HG03520 (cell line): ENCODE measurements around the gene RALGDS.

Experiments used
- ATAC-seq: cut with Tn5 transposase; IDR thresholded peaks from one replicate; pipeline ENCODE4 v1.9.1; 2021; ENCODE audit warnings: mild to moderate bottlenecking, moderate library complexity; ENCODE audit not compliant: unreplicated experiment

The RALGDS gene

GRCh38 chr9:133057006-133057405 lies 64.0 kb downstream of the RALGDS start:
- ATAC-seq = no peak

- ATAC-seq = no peak
These were observed 64.5 kb downstream of the RALGDS start for GRCh38 chr9:133056533-133056932.

GRCh38 chr9:133055788-133056420 lies 65.1 kb downstream of the RALGDS start:
- no peak for ATAC-seq

GRCh38 chr9:133054966-133055365 lies 66.1 kb downstream of the RALGDS start:
- no peak for ATAC-seq

- no peak for ATAC-seq
These were observed 66.7 kb downstream of the RALGDS start for GRCh38 chr9:133054194-133054890.

GRCh38 chr9:133051966-133052539 lies 69.0 kb downstream of the RALGDS start:
- no peak for ATAC-seq

GRCh38 chr9:133051281-133051900 lies 69.6 kb downstream of the RALGDS start:
- ATAC-seq = no peak

- no peak for ATAC-seq
These were observed 70.3 kb downstream of the RALGDS start for GRCh38 chr9:133050781-133051180.

GRCh38 chr9:133050142-133050541 lies 70.9 kb downstream of the RALGDS start:
- ATAC-seq = no peak

- no peak for ATAC-seq
These were observed 72.0 kb downstream of the RALGDS start for GRCh38 chr9:133049043-133049442.

- no peak for ATAC-seq
These were observed 72.4 kb downstream of the RALGDS start for GRCh38 chr9:133048595-133048994.
